Ishikawa (cell line): ENCODE results near the gene TOR2A.

Experiments
- CEBPB ChIP-seq: IDR thresholded peaks from 2 replicates; pipeline ENCODE4 v1.6.1; 2012
- CREB1 ChIP-seq: IDR thresholded peaks from 2 replicates; pipeline ENCODE4 v1.6.1; 2012; ENCODE audit warnings: low read depth
- EGR1 ChIP-seq: IDR thresholded peaks from 2 replicates; pipeline ENCODE4 v1.6.1; 2012
- EP300 ChIP-seq: IDR thresholded peaks from 2 replicates; pipeline ENCODE4 v1.6.1; 2012; ENCODE audit warnings: borderline replicate concordance
- FOXM1 ChIP-seq: IDR thresholded peaks from 2 replicates; pipeline ENCODE4 v1.6.1; 2012; ENCODE audit warnings: low read depth, borderline replicate concordance
- MAX ChIP-seq: IDR thresholded peaks from 2 replicates; pipeline ENCODE4 v1.6.1; 2012
- NFIC ChIP-seq: IDR thresholded peaks from 2 replicates; pipeline ENCODE4 v1.6.1; 2012
- RAD21 ChIP-seq: IDR thresholded peaks from 2 replicates; pipeline ENCODE4 v1.6.1; 2012; ENCODE audit warnings: low read depth
- REST ChIP-seq: IDR thresholded peaks from 2 replicates; pipeline ENCODE4 v1.6.1; 2012; ENCODE audit warnings: low read depth, mild to moderate bottlenecking
- TAF1 ChIP-seq: IDR thresholded peaks from 2 replicates; pipeline ENCODE4 v1.6.1; 2012; ENCODE audit warnings: low read depth, mild to moderate bottlenecking
- TEAD4 ChIP-seq: IDR thresholded peaks from 2 replicates; pipeline ENCODE4 v1.6.1; 2012
- USF1 ChIP-seq: IDR thresholded peaks from 2 replicates; pipeline ENCODE4 v1.6.1; 2012
- YY1 ChIP-seq: IDR thresholded peaks from 2 replicates; pipeline ENCODE4 v1.6.1; 2012; ENCODE audit warnings: low read depth

GRCh38 chr9:127755061-127756060 lies 20.3 kb upstream of the TOR2A start:
- TF ChIP-seq CEBPB (no peak), TAF1 (no peak), RAD21 (no peak), YY1 (no peak), MAX (no peak), EGR1 (no peak), EP300 (no peak), REST (no peak), CREB1 (no peak), USF1 (no peak), TEAD4 (no peak), FOXM1 (no peak), NFIC (no peak)
